Prostate gland (tissue), 2 donors: ENCODE results near the gene MED15.

Experiments
- POLR2A ChIP-seq: fragments of 450-650 bp; IDR thresholded peaks from one replicate; pipeline ENCODE4 v1.6.1; 2016; ENCODE audit warnings: antibody characterized with exemption, mild to moderate bottlenecking
- POLR2AphosphoS5 ChIP-seq: sonication (generic); formaldehyde crosslinking; IDR thresholded peaks from one replicate; pipeline ENCODE4 v1.6.1; 2017; ENCODE audit warnings: antibody characterized with exemption
- TF ChIP-seq, protein P1 (sequence below), 4 experiments: fragments of 200-600 bp in 2 of 4; fragments of 450-650 bp in 2 of 4; sonication (generic) in 2 of 4; IDR thresholded peaks; 1 replicate in 3 of 4; 2 replicates in 1 of 4; pipeline ENCODE4 v1.5.1; 2016 to 2019; ENCODE audit warnings: antibody characterized with exemption in 4 of 4, mild to moderate bottlenecking in 2 of 4, moderate library complexity in 2 of 4

GRCh38 chr22:20624161-20624616 is 116.8 kb downstream of the MED15 start:
- TF ChIP-seq, protein P1, sequence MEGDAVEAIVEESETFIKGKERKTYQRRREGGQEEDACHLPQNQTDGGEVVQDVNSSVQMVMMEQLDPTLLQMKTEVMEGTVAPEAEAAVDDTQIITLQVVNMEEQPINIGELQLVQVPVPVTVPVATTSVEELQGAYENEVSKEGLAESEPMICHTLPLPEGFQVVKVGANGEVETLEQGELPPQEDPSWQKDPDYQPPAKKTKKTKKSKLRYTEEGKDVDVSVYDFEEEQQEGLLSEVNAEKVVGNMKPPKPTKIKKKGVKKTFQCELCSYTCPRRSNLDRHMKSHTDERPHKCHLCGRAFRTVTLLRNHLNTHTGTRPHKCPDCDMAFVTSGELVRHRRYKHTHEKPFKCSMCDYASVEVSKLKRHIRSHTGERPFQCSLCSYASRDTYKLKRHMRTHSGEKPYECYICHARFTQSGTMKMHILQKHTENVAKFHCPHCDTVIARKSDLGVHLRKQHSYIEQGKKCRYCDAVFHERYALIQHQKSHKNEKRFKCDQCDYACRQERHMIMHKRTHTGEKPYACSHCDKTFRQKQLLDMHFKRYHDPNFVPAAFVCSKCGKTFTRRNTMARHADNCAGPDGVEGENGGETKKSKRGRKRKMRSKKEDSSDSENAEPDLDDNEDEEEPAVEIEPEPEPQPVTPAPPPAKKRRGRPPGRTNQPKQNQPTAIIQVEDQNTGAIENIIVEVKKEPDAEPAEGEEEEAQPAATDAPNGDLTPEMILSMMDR (IDR thresholded peaks at IDR 0.05): no peak
- TF ChIP-seq POLR2A (no peak), POLR2AphosphoS5 (no peak)
